GM21529 (cell line): ENCODE measurements around the gene JAK3.
"Not testable (repeated sequence)": the region's sequence is repeated elsewhere in the genome, so short reads cannot be mapped to it uniquely, and the experiment has no call there.

ENCODE experiments used
- ATAC-seq: cut with Tn5 transposase; IDR thresholded peaks from one replicate; pipeline ENCODE4 v1.9.1; 2021; ENCODE audit not compliant: unreplicated experiment

The JAK3 gene

GRCh38 chr19:17807731-17808316 lies 40.0 kb downstream of the JAK3 start:
- no peak for ATAC-seq

- ATAC-seq: no peak
Observed at GRCh38 chr19:17806945-17807344, 40.8 kb downstream of the JAK3 start.

- ATAC-seq: no peak
Observed at GRCh38 chr19:17805427-17805826, 42.4 kb downstream of the JAK3 start.

GRCh38 chr19:17803264-17803896 lies 44.4 kb downstream of the JAK3 start:
- no peak for ATAC-seq

- ATAC-seq: no peak
Observed at GRCh38 chr19:17802137-17802858, 45.5 kb downstream of the JAK3 start.

- not testable (repeated sequence) for ATAC-seq
Observed at GRCh38 chr19:17798599-17798998, 49.2 kb downstream of the JAK3 start.

GRCh38 chr19:17797424-17798201 lies 50.2 kb downstream of the JAK3 start:
- ATAC-seq: no peak

- no peak for ATAC-seq
Observed at GRCh38 chr19:17796838-17797423, 50.9 kb downstream of the JAK3 start.

- no peak for ATAC-seq
Observed at GRCh38 chr19:17796013-17796837, 51.6 kb downstream of the JAK3 start.

GRCh38 chr19:17795495-17795856 lies 52.3 kb downstream of the JAK3 start:
- ATAC-seq: no peak

- no peak for ATAC-seq
Observed at GRCh38 chr19:17794731-17795494, 52.9 kb downstream of the JAK3 start, which contains the start of gene B3GNT3. Gene B3GNT3, plus strand, starts transcription at chr19:17795138. Its CDS starts 12,670 bp downstream, at chr19:17807808.

GRCh38 chr19:17794412-17794730 lies 53.4 kb downstream of the JAK3 start:
- ATAC-seq: no peak

GRCh38 chr19:17790059-17790780 lies 57.6 kb downstream of the JAK3 start:
- no peak for ATAC-seq

GRCh38 chr19:17788632-17789031 lies 59.1 kb downstream of the JAK3 start:
- ATAC-seq: no peak

- no peak for ATAC-seq
Observed at GRCh38 chr19:17787274-17787913, 60.4 kb downstream of the JAK3 start.

- no peak for ATAC-seq
Observed at GRCh38 chr19:17784201-17785008, 63.4 kb downstream of the JAK3 start.

- ATAC-seq: not testable (repeated sequence)
Observed at GRCh38 chr19:17783721-17784120, 64.1 kb downstream of the JAK3 start.

- no peak for ATAC-seq
Observed at GRCh38 chr19:17780781-17781180, 67.0 kb downstream of the JAK3 start.
